T47D (cell line): ENCODE results near the gene GTF2IRD1.

Experiments
- DNase-seq, 2 experiments: peaks; one replicate each; pipeline versions ENCODE4 v3.0.0 to v3.0.0-alpha.2; 2011 to 2012; ENCODE audit warnings: low read depth in 1 of 2, low spot score in 1 of 2
- JUND ChIP-seq: IDR thresholded peaks from 2 replicates; pipeline ENCODE4 v1.6.1; 2012; ENCODE audit warnings: low read depth
- in situ Hi-C: cut with HindIII; loops from 2 replicates; pipeline ENCODE4 v1.10.0; 2016; ENCODE audit warnings: low sequenced_read_pairs, low pct_unique_long_range_greater_than_20kb

The GTF2IRD1 gene

DNA sequence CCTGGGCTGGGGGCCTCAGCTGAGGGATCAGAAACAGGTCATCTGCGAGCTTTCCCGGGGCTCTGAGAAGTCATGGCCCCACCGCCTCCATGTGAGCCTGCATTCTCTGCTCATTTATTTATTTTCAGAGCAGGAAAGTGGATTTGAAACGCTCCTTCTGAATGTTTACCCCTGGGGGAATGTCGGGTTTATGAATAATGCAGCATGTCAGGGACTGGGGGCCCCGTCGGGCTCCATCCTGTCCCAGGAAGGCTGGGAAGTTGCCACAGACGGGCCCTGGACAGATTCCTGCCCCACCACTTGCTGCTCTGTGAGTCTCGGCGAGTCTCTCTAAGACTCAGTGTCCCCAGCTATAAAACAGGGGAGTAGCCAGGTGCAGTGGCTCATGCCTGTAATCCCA lies 11.9 kb upstream of the GTF2IRD1 start:
- in situ Hi-C loops = no loop called here
- no peak for DNase-seq
- no peak for TF ChIP-seq JUND

DNA sequence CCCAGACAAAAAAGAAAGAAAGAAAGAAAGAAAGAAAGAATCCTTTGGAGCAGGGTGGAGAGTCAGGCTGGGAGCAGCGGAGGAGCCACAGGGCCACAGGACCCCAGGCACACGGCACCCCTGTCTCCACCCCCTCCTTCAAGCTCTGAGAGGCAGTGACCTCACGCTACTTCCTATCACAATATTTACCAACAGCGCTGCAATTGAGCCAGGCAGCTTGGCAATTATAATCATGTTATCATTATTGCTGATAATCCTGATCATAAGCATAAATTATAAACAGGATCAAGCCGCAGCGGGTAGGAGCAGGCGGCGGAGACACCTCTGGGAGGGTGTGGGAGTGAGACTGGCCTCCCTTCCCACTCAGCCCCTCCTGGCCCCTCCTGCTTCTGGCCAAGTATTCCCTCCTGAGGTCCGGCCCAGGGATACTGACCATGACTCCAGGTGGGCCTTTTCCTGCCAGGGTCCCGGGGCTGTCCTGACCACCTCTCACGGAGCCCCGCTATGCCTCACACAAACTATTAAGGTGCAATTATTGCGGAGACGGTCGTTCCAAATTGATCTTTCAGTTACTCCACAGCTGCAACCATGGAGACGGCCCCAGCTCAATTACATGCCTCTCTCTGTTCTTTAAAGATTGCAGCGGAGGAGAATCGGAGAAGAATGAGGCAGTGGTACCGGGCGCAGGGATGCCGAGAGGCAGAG lies 10.0 kb upstream of the GTF2IRD1 start:
- no peak for TF ChIP-seq JUND
- in situ Hi-C loops = no loop called here
- no peak for DNase-seq

DNA sequence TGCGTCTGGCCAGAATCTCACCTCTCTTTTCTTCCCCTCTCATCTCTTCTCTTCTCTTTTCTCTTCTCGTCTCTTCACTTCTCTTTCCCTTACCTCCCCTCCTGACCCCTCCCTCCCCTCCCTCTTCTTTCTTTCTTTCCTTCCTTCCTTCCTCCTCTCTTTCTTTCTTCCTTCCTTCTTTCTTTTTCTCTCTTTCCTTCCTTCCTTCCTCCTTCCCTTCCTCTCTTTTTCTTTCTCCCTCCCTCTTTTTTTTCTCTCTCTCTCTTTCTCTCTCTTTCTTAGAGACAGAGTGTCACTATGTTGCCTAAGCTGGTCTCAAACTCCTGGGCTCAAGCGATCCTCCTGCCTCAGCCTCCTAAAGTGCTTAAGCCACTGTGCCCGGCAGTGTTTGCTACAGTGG lies 4.6 kb upstream of the GTF2IRD1 start:
- no peak for TF ChIP-seq JUND
- no peak for DNase-seq
- in situ Hi-C loops = no loop called here

DNA sequence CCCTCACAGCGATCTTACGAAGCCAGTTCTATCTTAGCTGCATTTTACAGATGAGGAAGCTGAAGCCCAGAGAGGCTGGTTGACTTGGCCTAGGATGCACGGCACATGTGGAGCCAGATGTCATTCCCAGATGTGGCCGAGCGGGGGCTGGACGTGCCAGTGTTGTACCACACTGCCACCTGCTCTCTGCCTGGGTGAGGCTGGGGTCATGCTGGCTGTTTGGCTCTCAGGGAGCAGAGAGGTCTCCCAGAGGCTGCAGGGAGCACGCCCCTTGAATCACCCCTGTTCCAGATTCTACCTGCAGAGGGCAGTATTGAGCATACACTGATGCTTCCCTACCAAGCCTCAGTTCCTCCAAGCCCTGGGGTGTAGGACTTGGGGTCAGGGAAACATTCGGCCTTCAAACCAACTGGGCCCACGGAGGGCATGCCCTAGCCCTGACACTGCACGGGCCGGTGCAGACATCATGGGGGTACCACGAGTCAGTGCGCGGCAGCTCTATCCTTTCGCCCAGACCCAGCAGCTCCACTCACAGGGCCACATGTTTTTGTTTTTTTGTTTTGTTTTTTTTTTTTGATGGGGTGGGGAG lies 3.8 kb upstream of the GTF2IRD1 start:
- DNase-seq = peak; percentile 75 to 81
- in situ Hi-C loops = no loop called here
- TF ChIP-seq JUND = no peak

DNA sequence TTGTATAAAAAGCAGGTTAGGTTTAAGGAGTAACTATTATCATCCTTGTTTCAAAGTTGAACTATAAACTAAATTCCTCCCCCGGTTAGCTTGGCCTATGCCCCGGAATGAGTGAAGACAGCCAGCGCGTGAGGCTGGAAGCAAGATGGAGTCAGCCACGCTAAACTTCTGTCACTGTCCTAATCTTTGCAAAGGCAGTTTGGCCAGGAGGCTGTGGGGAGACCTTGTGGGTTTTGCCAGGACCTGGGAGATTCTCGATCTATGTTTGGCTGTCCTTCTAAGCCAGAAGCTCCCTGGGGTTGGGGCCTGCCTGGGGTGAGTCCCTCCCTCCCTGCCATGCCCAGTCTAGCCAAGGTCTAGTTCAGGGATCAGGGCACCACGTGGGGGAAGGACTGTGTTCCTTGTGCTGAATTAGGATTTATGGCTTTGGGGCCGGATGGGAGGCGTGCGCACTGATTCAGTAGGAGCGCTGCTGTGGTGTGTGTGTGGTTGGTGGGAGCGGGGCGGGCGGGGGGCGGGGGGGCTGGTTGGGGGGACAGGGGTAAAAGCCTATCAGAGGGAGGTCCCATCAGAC lies 871 bp upstream of the GTF2IRD1 start:
- peak; percentile 42 to 55 for DNase-seq
- no peak for TF ChIP-seq JUND
- in situ Hi-C loops = no loop called here

DNA sequence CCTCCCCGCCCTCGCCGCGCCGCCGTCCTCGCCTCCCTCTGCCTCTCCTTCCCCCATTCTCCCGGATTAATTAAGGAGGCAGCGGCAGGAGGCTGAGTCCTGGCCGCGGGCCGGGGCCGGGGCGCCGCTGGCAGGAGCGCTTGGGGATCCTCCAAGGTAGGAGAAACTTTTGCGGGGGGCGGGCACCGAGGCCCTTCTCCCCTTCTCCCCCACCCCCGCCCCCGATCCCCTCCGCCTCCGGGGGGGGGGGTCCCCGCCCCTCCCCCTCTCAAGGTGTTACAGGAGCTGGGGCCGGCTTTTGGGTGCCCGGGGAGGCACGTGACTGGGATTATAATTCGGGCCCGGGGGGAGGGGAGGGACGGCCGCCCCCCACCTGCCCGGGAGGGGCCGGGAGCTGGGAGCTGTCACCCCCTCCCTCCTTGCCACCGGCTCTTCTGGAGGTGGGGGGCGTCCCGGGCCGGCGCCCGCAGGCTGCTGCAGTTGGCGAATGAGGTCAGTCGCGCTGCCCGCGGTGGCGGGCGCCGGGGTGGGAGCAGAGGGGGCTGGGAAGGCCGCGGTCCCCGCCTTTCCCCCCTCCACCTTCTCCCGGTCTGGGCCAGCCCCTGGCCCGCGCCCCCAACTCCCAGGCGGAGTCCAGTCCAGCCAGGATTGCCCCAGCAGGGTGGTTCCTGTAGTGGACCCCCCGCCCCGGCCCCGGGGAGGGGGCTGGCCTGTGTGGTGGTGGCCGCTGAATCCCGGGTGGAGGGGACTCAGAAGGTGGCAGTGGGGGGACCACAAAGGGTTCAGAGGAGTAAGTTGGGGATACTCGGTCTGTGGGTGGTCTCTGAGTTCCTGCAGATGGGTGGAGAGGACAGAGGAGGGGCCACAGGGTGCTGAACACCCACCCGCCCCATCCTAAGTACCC lies 567 bp downstream of the GTF2IRD1 start:
- peak; percentile 28 to 62 for DNase-seq
- in situ Hi-C loops = no loop called here
- TF ChIP-seq JUND = no peak

- DNase-seq = no peak
- no peak for TF ChIP-seq JUND
- in situ Hi-C loops = no loop called here
Observed at GRCh38 chr7:74454925-74455288, 1.2 kb downstream of the GTF2IRD1 start.

GRCh38 chr7:74455291-74455804 lies 1.6 kb downstream of the GTF2IRD1 start:
- in situ Hi-C loops = no loop called here
- DNase-seq = peak; percentile 67 to 75
- no peak for TF ChIP-seq JUND

DNA sequence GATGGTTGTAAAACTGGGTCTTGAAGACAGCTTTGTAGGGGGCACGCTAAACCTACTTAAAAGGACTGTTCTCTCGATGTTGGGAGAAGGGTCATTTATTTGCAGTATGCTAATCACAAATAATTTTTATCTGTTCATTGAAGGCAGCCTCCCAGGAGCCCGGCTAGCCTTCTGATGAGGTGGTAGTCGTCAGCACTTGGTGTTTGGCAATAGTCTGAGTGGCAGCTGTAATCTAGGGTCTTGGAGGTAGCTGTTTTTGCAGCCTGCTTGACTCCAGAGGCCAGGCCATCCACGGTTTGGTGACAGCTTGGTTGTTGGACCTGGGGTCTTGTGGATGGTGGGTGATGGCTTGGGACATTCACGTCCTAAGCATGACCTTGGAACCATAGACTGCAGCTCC lies 2.2 kb downstream of the GTF2IRD1 start:
- TF ChIP-seq JUND = no peak
- DNase-seq = no peak
- in situ Hi-C loops = no loop called here

DNA sequence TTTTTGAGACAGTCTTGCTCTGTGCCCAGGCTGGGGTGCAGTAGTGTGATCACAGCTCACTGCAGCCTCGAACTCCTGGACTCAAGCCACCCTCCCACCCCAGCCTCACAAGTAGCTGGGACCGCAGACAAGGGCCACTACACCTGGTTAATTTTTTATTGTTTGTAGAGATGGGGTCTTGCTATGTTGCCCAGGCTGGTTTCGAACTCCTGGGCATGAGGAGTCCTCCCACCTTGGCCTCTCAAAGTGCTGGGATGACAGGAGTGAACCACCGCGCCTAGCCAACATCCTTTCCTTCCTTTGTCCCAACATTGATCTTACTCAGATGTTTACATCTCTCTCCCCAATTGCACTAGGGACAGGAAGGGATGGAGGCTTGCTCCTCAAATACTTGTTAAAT lies 3.3 kb downstream of the GTF2IRD1 start:
- TF ChIP-seq JUND = no peak
- no peak for DNase-seq
- in situ Hi-C loops = no loop called here

DNA sequence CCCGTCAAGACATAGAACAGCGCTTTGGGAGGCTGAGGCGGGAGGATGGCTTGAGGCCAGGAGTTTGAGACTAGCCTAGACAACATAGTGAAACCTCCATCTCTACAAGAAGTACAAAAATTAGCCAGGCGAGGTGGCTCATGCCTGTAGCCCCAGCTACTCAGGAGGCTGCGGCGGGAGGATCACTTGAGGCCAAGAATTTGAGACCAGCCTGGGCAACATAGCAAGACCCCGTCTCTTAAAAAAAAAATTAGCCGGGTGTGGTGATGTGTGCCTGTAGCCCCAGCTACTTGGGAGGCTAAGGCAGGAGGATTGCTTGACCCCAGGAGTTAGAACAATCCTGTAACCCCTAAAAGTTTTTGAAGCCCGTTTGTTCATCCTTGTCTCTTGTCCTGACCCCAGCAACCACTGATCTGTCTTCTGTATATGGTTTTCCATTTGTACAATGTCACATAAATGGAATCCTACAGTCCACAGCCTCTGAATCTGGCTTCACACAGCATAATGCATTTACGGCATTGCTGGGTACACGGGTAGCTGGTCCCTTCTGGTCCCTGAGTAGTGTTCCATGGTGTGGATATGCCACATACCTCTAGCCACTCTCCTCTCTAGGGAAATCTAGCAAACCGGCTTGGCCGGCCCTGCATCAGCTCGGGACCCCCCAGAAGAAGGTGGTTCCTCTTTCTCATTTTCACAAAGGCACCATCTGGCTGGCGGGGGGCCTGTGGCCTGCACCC lies 8.4 kb downstream of the GTF2IRD1 start:
- no peak for DNase-seq
- no peak for TF ChIP-seq JUND
- in situ Hi-C loops = no loop called here

DNA sequence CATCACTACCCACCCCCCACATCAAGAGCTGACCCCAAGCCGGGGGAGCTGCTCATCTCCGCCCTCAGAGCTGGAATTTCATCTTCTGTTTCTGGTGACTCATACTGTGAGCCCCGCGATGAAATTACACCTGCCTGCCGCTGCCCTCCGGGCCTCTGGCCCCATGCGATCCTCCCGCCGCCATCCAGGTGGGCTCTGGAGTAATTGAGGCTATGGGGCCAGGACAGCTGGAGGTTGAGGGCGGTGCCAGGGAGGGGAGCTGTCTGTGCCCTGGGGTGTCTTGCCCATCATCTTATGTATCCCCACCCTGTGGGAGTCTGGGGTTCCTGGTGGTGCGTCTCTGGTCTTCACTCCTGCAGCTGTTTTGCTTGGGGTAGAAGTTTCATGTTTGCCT lies 9.0 kb downstream of the GTF2IRD1 start:
- DNase-seq = no peak
- TF ChIP-seq JUND = no peak
- in situ Hi-C loops = no loop called here
